Stimulated activated CD4-positive, alpha-beta T cell treated with anti-CD3 and anti-CD28 coated beads, Interleukin-4, amount 100 ng/mL, for 24 hours (primary cell): Measurements from ENCODE around the gene MON1A.
A peak's percentile ranks its signal among the peaks of the same experiment; 100 is the strongest.
"Not testable (repeated sequence)": the region's sequence is repeated elsewhere in the genome, so short reads cannot be mapped to it uniquely, and the experiment has no call there.

Experiments
- DNase-seq: peaks from one replicate; pipeline ENCODE4 v3.0.0-alpha.2; 2020

Gene MON1A

GRCh38 chr3:49929291-49930167 lies at the start of gene MON1A:
MON1A (minus strand) TSS chr3:49929811; CDS start chr3:49913346, 16,465 bp downstream.
- peak; percentile 89 for DNase-seq

- DNase-seq = no peak
Measured at GRCh38 chr3:49976942-49977341, 47.3 kb upstream of the MON1A start.

GRCh38 chr3:49972656-49973055 lies 43.0 kb upstream of the MON1A start:
- DNase-seq = no peak

GRCh38 chr3:49968346-49968745 lies 38.7 kb upstream of the MON1A start:
- no peak for DNase-seq

GRCh38 chr3:49967291-49967690 lies 37.7 kb upstream of the MON1A start:
- no peak for DNase-seq

- no peak for DNase-seq
Measured at GRCh38 chr3:49966233-49966942, 36.8 kb upstream of the MON1A start.

- DNase-seq = no peak
Measured at GRCh38 chr3:49955636-49956035, 26.0 kb upstream of the MON1A start.

- no peak for DNase-seq
Measured at GRCh38 chr3:49952924-49953323, 23.3 kb upstream of the MON1A start.

GRCh38 chr3:49942651-49943050 lies 13.0 kb upstream of the MON1A start:
- DNase-seq = no peak

- no peak for DNase-seq
Measured at GRCh38 chr3:49940667-49941249, 11.1 kb upstream of the MON1A start.

- peak; percentile 95 for DNase-seq
Measured at GRCh38 chr3:49939858-49940666, 10.5 kb upstream of the MON1A start, which contains the start of gene RBM6. RBM6 (plus strand) TSS chr3:49940150; CDS start chr3:49962642, 22,492 bp downstream.

GRCh38 chr3:49937090-49937489 lies 7.5 kb upstream of the MON1A start:
- no peak for DNase-seq

GRCh38 chr3:49932281-49932680 lies 2.7 kb upstream of the MON1A start:
- not testable (repeated sequence) for DNase-seq

GRCh38 chr3:49930922-49931321 lies 1.3 kb upstream of the MON1A start:
- no peak for DNase-seq

GRCh38 chr3:49930168-49930690 lies 618 bp upstream of the MON1A start:
- no peak for DNase-seq

- no peak for DNase-seq
Measured at GRCh38 chr3:49928481-49929017, 1.1 kb downstream of the MON1A start.

- no peak for DNase-seq
Measured at GRCh38 chr3:49927798-49928197, 1.8 kb downstream of the MON1A start.

GRCh38 chr3:49926117-49926728 lies 3.4 kb downstream of the MON1A start:
- no peak for DNase-seq

GRCh38 chr3:49925485-49925884 lies 4.1 kb downstream of the MON1A start:
- no peak for DNase-seq

- DNase-seq = no peak
Measured at GRCh38 chr3:49924683-49925082, 4.9 kb downstream of the MON1A start.

- DNase-seq = not testable (repeated sequence)
Measured at GRCh38 chr3:49917806-49918590, 11.6 kb downstream of the MON1A start.
